Erythroblast (primary cell): Measurements from ENCODE around the gene ACSL6.

Experiments used
- DNase-seq, 2 experiments: peaks; one replicate each; lab custom pipeline; 2025; lab: John Stamatoyannopoulos, UW
- GATA1 ChIP-seq: IDR thresholded peaks from 2 replicates; pipeline ENCODE4 v1.6.1; 2011; ENCODE audit warnings: low read depth, mild to moderate bottlenecking, control low read depth, low read length, moderate library complexity
- POLR2A ChIP-seq: IDR thresholded peaks from 2 replicates; pipeline ENCODE4 v1.6.1; 2011; ENCODE audit warnings: mild to moderate bottlenecking, low read length

Gene ACSL6

DNA sequence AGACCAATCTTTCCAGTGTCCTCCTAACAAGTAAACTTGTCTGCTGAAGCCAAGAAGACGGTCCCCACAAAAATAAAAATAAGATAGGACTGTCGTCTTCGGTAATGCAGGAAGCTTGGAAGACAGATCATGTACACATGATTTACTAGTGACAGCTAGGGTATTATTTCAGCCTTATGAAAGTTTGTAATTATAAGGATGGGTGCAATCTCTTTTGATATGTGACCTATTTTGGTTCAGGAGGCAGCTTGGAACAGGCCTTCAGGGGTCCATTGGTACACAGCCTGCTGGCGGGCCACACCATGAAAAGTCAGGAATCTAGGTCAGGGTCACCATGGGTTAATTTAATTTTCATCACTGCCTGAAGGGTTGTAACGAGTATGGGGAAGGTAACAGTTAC lies 52.3 kb downstream of the ACSL6 start:
- TF ChIP-seq GATA1 (no peak), POLR2A (no peak)
- no peak for DNase-seq

GRCh38 chr5:131957721-131958441 lies 53.6 kb downstream of the ACSL6 start:
- no peak for DNase-seq
- TF ChIP-seq GATA1 = no peak
- no peak for TF ChIP-seq POLR2A

GRCh38 chr5:131953969-131954368 lies 57.5 kb downstream of the ACSL6 start:
- no peak for DNase-seq
- TF ChIP-seq GATA1 (no peak), POLR2A (no peak)

GRCh38 chr5:131952301-131952857 lies 59.1 kb downstream of the ACSL6 start:
- TF ChIP-seq POLR2A = no peak
- TF ChIP-seq GATA1 = no peak
- no peak for DNase-seq

DNA sequence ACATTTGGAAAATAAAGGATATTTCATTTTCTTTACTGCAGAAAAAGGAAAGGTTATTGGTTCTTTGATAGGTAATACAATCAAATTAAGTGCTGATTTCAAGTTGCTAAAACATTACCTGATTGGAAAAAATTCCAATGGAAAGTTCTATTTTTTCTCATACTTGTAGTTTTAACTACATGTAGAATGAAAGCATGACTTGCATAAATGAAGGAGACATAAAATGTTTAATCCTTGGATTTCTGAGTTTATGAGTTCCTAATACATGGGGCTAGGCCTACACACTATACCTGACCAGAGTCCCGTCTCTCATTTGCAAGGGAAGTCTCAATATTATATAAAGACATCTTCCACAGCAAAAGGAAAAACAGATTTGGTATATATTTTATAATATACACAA lies 60.8 kb downstream of the ACSL6 start:
- TF ChIP-seq GATA1 (no peak), POLR2A (no peak)
- DNase-seq = no peak

- no peak for TF ChIP-seq POLR2A
- no peak for TF ChIP-seq GATA1
- no peak for DNase-seq
These were observed 64.0 kb downstream of the ACSL6 start for GRCh38 chr5:131947445-131947844.

GRCh38 chr5:131945551-131946168 lies 65.8 kb downstream of the ACSL6 start, which contains the start of gene MEIKIN:
Gene MEIKIN, minus strand, starts transcription at chr5:131945663. Its CDS starts 158 bp downstream, at chr5:131945505.
- TF ChIP-seq POLR2A (no peak), GATA1 (no peak)
- DNase-seq = no peak

DNA sequence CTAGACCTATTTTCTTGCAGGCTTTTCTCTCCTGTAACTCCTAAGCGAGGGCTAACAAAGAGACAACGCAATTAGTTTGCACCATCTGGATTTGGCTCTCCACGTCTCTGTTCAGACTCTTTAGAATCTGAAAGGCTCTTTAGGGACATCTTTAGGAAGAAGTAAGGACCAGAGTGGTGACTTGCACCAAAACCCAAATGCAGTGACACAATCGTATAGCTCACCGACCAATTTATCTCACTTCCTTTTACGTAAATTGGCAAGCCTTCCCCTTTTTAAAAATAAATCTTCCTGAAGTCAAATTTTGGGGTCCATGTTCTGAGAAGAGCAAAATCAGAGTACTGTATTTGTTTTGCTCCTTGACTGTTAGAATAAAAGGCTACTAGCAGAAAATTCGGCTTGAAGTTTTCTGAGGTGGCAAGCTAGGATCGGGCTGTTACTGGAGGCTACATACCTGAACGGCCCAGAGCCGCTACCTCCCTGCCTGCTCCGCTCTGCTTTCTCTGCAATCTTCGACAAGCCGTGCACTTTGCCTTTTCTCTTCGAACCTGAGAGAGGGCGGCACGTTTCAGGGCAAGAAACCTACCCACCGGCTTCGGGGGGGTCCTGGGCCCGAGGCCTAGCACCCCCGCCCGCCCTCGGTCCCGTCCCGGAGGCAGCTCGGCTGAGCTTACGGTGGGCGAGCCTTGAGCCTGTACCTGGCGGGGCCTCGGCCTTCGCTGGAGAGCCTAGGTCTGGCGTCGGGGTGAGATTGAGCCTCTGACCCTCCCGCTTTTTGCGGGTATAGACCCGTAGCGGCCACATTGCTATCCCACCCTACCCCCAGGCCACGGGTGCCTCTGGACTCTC lies 66.5 kb downstream of the ACSL6 start:
- TF ChIP-seq POLR2A (no peak), GATA1 (no peak)
- no peak for DNase-seq

- DNase-seq = no peak
These were observed 67.5 kb downstream of the ACSL6 start for GRCh38 chr5:131943916-131944315.

GRCh38 chr5:131942016-131942415 lies 69.4 kb downstream of the ACSL6 start:
- TF ChIP-seq POLR2A = no peak
- TF ChIP-seq GATA1 = no peak
- no peak for DNase-seq

More at GRCh38 chr5:131943916-131944315, 67.5 kb downstream of the ACSL6 start:
- no peak for TF ChIP-seq GATA1
- no peak for TF ChIP-seq POLR2A

- TF ChIP-seq GATA1 = no peak
- no peak for TF ChIP-seq POLR2A
- no peak for DNase-seq
These were observed 71.6 kb downstream of the ACSL6 start for GRCh38 chr5:131939690-131940345.

GRCh38 chr5:131932235-131932634 lies 79.2 kb downstream of the ACSL6 start:
- DNase-seq = no peak
- no peak for TF ChIP-seq GATA1
- TF ChIP-seq POLR2A = no peak

- TF ChIP-seq POLR2A (no peak), GATA1 (no peak)
- DNase-seq = no peak
These were observed 82.5 kb downstream of the ACSL6 start for GRCh38 chr5:131928957-131929356.
